ENCODE results near the gene CPNE7. TPM values are rescaled to one million over a fixed set of nuclear protein-coding genes. Genes with fewer than 3 reads are reported as not detected.

Gene CPNE7
- total RNA-seq, 4 donors from 2014 or later, result 0.44 to 1.1 TPM; not detected in 2

DNA sequence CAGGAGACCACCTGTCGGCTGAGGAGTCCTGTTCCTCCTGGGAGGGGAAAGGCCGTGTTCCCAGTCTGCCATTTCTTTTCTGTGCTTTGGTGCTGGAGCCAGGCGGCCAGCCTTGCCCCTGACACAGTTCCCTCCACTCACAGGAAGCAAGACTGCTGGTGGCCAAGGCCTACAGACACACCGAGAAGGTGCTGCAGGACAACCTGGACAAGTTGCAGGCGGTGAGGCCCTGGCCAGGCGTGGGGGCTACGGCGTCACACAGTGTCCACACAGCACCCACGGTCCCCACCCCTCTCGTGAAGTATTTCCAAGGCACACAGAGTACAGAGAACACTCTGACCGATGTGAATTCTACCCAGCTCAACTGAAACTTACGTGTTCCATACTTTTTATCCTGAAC lies 21.2 kb upstream of the CPNE7 start:
- TF ChIP-seq, protein P1, sequence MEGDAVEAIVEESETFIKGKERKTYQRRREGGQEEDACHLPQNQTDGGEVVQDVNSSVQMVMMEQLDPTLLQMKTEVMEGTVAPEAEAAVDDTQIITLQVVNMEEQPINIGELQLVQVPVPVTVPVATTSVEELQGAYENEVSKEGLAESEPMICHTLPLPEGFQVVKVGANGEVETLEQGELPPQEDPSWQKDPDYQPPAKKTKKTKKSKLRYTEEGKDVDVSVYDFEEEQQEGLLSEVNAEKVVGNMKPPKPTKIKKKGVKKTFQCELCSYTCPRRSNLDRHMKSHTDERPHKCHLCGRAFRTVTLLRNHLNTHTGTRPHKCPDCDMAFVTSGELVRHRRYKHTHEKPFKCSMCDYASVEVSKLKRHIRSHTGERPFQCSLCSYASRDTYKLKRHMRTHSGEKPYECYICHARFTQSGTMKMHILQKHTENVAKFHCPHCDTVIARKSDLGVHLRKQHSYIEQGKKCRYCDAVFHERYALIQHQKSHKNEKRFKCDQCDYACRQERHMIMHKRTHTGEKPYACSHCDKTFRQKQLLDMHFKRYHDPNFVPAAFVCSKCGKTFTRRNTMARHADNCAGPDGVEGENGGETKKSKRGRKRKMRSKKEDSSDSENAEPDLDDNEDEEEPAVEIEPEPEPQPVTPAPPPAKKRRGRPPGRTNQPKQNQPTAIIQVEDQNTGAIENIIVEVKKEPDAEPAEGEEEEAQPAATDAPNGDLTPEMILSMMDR (IDR thresholded peaks at IDR 0.05), result no peak
- TF ChIP-seq POLR2A (IDR thresholded peaks at IDR 0.05), result no peak
- intact Hi-C loops (cut with DNase I), result loop anchor here (10.0 kb wide), 1 partner anchor 220 kb away; no protein-coding TSS in a partner anchor
- Histone ChIP-seq H3K27ac (no peak overlapping the region), H3K4me1 (peaks cover 0 to under 1% of the 10 kb centered on the region in 2 donors), H3K27me3 (no peaks in the 10 kb centered on the region), H3K9me3 (no peaks in the 10 kb centered on the region), H3K36me3 (peaks cover 49 to 61% of the 10 kb centered on the region in 2 donors), H3K4me3 (replicated peaks in 1 of 3) (no peak overlapping the region)
- 96 to 98% methylated on average over 12 of the region's 12 CpGs for WGBS, 2 donors
- DNase-seq, result no peak

DNA sequence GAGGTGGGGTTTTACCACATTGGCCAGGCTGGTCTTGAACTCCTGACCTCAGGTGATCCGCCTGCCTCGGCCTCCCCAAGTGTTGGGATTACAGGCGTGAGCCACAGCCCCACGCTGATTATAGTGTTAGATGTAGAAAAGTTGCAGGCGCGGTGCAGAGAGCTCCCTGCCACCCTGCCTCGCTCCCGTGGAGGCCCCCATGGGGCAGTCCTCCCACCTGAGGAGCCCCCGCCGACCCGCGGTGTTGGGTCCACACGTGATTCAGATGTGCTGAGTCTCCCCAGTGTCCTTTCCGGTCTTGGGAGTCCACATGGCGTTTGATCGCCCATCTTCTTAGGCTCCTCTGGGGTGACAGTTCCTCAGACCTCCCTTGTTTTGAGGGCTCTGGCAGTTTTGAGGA lies 20.3 kb upstream of the CPNE7 start:
- peaks cover 47 to 56% of the 10 kb centered on the region in 2 donors for H3K36me3 ChIP-seq

DNA sequence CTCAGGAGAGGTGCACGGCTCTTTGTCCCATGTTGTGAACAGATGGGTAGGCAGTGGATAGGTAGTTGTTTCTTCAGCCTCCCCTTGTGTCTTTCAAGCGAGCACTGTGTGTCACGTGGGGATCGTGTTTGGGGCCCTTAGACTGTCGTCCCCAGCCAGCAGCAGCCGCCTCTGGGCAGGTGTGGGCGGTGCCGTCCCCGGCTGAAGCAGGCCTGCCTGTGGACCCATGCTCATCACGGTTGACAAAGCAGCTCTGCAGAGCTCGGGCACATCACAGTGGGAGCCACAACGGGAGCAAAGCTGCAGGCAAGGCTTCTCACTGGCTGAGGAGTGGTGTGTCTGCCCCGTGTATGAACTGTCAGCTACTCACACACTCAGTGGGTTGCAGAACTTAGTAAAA lies 19.8 kb upstream of the CPNE7 start:
- DNase-seq, result no peak
- peaks cover 47 to 53% of the 10 kb centered on the region in 2 donors for H3K36me3 ChIP-seq
- 74 to 80% methylated on average over 4 to 13 of the region's 13 CpGs for WGBS, 2 donors
- no peaks in the 10 kb centered on the region for H3K9me3 ChIP-seq
- no peaks in the 10 kb centered on the region for H3K27me3 ChIP-seq
- no peak for TF ChIP-seq POLR2A (IDR thresholded peaks at IDR 0.05)
- TF ChIP-seq, protein P1 (IDR thresholded peaks at IDR 0.05), result no peak
- peaks cover 0 to 6% of the 10 kb centered on the region in 2 donors for H3K4me1 ChIP-seq
- intact Hi-C loops (cut with DNase I), result loop anchor here (10.0 kb wide), 1 partner anchor 221 kb away; no protein-coding TSS in a partner anchor
- H3K27ac ChIP-seq, result no peak overlapping the region
- no peak overlapping the region for H3K4me3 ChIP-seq (replicated peaks in 1 of 3)

More for the DNA sequence above, 20.3 kb upstream of the CPNE7 start:
- intact Hi-C loops (cut with DNase I), result loop anchor here (10.0 kb wide), 1 partner anchor 220 kb away; no protein-coding TSS in a partner anchor
- H3K4me1 ChIP-seq, result peaks cover 0 to 6% of the 10 kb centered on the region in 2 donors
- H3K4me3 ChIP-seq (replicated peaks in 1 of 3), result no peak overlapping the region
- no peak for TF ChIP-seq POLR2A (IDR thresholded peaks at IDR 0.05)
- TF ChIP-seq, protein P1 (IDR thresholded peaks at IDR 0.05), result no peak
- no peaks in the 10 kb centered on the region for H3K27me3 ChIP-seq
- no peak overlapping the region for H3K27ac ChIP-seq
- WGBS, 2 donors, result 94% methylated on average over 9 to 14 of the region's 16 CpGs
- H3K9me3 ChIP-seq, result no peaks in the 10 kb centered on the region
- no peak for DNase-seq

DNA sequence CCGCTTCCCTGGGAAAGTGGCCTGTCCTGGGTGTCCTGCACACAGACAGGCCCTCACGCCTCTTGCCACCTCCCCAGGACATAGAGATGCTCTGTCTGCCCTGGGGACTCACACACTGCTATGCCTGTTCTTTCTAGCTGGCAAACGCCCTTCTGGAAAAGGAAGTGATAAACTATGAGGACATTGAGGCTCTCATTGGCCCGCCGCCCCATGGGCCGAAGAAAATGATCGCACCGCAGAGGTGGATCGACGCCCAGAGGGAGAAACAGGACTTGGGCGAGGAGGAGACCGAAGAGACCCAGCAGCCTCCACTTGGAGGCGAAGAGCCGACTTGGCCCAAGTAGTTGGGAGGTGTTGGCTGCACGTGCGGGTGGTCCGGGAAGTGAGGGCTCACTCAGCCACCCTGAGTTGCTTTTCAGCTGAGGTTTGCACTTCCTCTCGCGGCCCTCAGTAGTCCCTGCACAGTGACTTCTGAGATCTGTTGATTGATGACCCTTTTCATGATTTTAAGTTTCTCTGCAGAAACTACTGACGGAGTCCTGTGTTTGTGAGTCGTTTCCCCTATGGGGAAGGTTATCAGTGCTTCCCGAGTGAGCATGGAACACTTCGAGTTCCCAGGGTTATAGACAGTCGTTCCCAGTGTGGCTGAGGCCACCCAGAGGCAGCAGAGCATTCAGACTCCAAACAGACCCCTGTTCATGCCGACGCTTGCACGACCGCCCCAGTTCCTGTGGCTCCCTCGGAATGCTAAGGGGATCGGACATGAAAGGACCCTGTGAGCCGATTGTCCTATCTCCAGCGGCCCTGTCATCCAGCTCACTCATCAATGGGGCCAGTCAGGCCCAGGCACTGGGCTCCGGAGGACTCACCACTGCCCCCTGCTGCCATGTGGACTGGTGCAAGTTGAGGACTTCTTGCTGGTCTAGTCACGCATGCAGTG lies 18.5 kb upstream of the CPNE7 start:
- H3K4me1 ChIP-seq, result peaks cover 10 to 15% of the 10 kb centered on the region in 2 donors
- DNase-seq, result peak; percentile 68 to 69
- intact Hi-C loops (cut with DNase I), result loop anchor here (10.0 kb wide), 1 partner anchor 222 kb away; no protein-coding TSS in a partner anchor
- H3K27me3 ChIP-seq, result no peaks in the 10 kb centered on the region
- H3K36me3 ChIP-seq, result peaks cover 46 to 48% of the 10 kb centered on the region in 2 donors
- no peaks in the 10 kb centered on the region for H3K9me3 ChIP-seq
- H3K27ac ChIP-seq, result no peak overlapping the region
- TF ChIP-seq POLR2A (IDR thresholded peaks at IDR 0.05), result no peak
- TF ChIP-seq, protein P1 (IDR thresholded peaks at IDR 0.05), result peak; percentile 28 to 68 (median 52)
- no peak overlapping the region for H3K4me3 ChIP-seq (replicated peaks in 1 of 3)
- 69 to 73% methylated on average over 25 to 31 of the region's 34 CpGs for WGBS, 2 donors
